NCI-H187 treated with DMSO at 0.1 percent for 48 hours (cell line): ENCODE data around the gene MRPS18C.
"Not testable (repeated sequence)": the region's sequence is repeated elsewhere in the genome, so short reads cannot be mapped to it uniquely, and the experiment has no call there.

Experiments used
- DNase-seq: peaks from one replicate; lab custom pipeline; 2025; lab: John Stamatoyannopoulos, UW

Gene MRPS18C

DNA sequence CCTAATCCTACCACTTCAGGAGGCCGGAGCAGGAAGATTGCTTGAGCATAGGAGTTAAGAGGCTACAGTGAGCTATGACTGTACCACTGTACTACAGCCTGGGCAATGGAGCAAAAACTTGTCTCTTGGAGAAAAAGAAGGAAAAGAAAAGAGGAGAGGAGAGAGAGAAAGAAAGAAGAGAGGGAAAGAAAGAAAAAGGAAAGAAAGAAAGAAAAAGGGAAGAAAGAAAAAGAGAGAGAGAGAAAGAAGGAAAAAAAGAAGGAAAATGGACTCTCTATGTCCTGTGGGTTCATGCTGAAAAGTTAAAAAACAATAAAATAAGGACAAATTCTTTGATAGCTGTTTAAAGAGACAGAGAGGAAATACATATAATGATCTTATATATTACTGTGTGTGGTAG, 42.3 kb downstream of the MRPS18C start:
- DNase-seq, result no peak

DNA sequence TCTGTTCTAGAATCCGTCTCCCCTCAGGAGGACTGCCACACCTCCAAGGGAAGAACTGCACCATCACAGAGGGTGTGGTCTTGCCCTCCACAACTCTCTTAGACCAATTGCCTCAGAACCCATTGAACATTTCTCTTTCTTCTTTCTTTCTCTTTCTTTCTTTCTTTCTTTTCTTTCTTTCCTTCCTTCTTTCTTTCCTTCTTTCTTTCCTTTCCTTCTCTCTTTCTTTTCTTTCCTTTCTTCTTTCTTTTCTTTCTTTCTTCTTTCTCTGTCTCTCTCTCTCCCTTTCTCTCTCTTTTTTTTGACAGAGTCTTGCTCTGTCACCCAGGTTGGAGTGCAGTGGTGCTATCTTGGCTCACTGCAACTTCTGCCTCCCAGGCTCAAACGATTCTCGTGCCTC, 45.8 kb downstream of the MRPS18C start:
- DNase-seq, result not testable (repeated sequence)

DNA sequence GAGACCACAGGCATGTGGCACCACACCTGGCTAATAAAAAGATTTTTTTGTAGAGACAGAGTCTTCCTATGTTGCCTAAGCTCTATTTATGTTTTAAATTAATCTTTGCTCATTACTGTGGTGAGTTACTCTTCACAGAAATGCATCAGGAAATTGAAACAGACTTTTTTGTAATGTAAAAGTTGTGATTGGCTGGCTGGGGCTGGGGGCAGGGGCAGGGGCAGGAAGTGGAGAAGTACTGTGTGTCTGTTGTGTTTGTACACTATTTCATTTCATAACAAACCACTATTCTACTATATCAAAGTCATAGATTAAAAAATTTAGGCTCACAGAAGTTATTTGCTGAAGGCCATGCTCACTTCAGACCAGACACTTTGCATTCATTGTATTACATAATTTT, 48.1 kb downstream of the MRPS18C start:
- no peak for DNase-seq

DNA sequence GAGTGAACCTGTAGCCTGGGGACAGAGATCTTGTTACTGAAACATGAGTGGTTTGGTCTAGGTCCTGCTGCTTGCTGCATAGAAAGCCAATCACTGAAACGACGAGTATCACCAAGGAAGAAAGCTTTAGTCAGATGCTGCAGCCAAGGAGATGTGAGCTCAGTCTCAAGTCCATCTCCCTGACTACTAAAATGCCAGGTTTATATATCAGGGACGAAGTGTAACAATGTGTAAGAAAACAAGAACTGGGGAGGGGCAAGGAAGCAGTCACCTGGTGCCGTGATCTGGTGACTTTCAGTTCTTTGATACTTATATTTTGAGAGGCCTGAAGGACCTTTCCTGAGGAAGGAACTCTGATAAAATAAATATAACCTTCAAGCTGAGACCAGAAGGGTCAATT, 48.6 kb downstream of the MRPS18C start:
- no peak for DNase-seq

DNA sequence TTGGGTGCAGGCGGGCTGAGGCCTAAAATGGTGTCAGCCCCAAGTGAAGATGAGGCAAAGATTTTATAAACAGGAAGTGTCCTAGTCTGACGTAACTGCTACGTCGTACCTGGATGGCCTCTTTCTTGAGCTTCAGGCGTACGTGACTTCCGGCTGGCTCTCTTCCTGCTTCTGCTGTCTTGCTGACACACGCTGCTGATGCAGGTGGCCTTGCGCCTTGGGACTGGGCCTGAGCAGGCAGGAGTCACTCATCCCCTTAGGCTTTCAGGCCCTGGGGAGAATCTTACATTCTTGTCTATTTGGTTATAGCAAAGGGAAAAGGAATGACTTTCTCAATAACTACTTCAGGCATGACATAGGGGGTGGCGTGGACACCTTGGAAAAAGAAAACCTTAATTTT, 49.1 kb downstream of the MRPS18C start:
- DNase-seq, result no peak

DNA sequence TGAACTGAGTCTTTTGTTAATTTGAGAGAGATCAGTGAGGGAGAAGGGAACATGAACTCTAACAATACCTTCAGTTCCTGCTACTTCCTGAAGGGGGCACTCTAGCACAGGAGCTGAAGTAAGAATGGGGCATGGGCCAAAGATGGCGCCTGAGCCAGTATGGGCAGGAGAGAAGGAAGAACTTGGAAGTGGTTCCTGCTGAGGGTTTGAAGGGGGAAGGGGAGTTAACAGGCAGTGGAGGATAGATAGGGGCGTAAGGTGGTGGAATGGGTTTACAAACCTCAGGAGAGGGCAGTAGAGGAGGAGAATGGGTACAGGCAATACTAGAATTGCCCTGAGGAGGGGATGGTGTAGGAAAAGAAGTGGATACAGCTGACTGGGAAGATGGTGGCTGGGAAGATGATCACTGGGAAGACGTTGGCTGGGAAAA, 53.3 kb downstream of the MRPS18C start:
- DNase-seq, result not testable (repeated sequence)

DNA sequence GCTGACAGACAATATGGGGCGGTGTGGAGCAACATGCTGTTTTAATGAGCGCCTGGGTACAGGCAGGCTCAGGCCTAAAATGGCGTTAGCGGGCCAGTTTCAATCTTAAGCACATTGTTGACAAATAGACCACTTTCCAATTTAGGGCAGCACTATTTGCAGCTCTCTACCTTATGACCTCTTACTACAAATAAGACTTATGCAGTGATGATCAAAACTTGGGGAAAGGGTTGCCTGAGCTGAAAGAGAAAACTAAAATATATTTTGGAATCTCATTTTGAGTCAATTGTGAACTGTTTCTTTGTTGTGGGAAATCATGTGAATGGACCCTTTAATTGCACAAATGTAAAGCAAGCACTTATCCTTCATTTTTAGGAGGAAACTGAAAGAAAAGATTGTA, 54.6 kb downstream of the MRPS18C start:
- DNase-seq, result no peak
